C4-2B (cell line): Measurements from ENCODE around the gene HLA-G.

ENCODE experiments used
- CTCF ChIP-seq: fragments of 450-650 bp; conservative IDR thresholded peaks from 2 replicates; pipeline ENCODE4 v1.5.1; 2017; ENCODE audit warnings: mild to moderate bottlenecking
- ZFX ChIP-seq: fragments of 450-650 bp; IDR thresholded peaks from 2 replicates; pipeline ENCODE4 v1.6.1; 2017

GRCh38 chr6:29818892-29819291 lies 8.7 kb upstream of the HLA-G start:
- TF ChIP-seq CTCF (no peak), ZFX (no peak)
